ENCODE results near the gene MRTFA.
"Not testable (repeated sequence)": the region's sequence is repeated elsewhere in the genome, so short reads cannot be mapped to it uniquely, and the experiment has no call there.

MRTFA gene

DNA sequence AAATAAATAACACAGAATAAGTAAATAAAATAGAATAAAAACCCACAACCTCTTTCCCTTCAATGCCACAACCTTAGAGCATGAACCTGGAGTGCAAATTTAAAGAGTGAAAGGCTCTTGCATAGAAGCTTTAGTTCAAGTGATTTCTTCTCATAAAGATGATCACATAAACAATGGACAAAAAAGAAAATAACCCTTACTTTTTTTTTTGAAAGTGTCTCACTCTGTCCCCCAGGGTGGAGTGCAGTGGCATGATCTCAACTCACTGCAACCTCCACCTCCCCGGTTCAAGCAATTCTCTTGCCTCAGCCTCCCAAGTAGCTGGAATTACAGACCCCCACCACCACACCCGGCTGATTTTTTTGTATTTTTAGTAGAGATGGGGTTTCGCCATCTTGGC, 10.7 kb downstream of the MRTFA start:
- DNase-seq: not testable (repeated sequence)

DNA sequence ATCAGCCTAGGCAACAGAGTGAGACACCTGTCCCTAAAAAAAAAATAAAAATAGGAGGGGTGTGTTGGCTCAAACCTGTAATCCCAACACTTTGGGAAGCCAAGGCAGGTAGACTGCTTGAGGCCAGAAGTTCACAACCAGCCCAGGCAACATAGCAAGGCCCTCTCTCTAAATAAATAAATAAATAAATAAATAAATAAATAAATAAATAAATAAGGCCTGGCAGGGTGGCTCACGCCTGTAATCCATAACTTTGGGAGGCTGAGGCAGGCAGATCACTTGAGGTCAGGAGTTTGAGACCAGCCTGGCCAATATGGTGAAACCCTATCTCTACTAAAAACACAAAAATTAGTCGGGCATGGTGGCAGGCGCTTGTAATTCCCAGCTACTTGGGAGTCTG, 11.2 kb downstream of the MRTFA start:
- not testable (repeated sequence) for DNase-seq

DNA sequence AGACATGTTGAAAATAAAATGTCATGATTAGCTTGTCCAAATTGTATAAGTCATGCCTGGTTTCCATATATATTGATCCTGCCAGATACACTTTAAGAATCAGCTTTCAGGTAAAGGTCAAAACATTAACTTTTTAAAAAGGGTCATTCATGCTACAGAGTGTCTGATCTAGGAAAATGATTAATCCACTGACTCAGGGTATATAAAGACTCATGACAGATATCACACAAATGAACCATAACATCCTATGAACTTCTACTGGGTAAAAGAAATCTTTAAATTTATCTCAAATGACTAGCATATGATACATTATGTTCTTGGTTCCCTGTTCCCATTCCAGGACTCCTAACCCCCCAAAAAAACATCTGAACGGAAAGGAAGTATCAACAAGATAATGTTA, 11.7 kb downstream of the MRTFA start:
- no peak for DNase-seq

DNA sequence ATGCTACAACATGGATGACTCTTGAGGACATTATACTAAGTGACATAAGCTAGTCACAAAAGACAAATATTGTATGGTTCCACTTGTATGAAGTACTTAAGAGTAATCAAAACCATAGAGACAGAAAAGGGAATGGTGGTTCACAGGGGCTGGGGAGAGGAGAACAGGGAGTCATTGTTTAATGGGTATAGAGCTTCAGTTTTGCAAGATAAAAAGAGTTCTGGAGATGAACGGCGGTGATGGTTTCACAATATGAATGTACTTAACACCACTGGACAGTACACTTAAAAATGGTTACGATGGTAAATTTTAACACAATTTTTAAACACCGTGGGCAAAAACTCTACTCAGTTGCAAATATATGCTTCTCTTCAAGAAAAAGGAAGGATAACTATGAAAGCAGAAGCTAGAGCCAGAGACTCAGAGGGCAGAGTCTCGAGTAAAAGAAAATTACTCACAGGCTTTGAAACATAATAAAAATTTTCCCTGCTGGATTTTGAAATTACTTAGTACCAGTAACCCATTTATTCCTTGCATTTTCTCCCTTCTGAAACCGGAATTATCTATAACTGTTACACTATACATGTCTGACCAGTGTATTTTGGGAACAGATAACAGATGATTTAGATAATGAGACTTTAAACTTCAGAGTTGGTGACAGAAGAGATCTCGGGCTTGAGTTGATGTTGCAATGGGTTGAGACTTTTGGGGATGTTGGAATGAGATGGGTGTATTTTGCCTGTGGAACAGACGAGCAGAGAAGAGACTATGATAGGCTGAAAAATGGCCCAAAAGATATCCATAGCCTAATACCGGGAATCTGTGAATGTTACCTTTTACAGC, 15.0 kb downstream of the MRTFA start:
- DNase-seq: no peak

DNA sequence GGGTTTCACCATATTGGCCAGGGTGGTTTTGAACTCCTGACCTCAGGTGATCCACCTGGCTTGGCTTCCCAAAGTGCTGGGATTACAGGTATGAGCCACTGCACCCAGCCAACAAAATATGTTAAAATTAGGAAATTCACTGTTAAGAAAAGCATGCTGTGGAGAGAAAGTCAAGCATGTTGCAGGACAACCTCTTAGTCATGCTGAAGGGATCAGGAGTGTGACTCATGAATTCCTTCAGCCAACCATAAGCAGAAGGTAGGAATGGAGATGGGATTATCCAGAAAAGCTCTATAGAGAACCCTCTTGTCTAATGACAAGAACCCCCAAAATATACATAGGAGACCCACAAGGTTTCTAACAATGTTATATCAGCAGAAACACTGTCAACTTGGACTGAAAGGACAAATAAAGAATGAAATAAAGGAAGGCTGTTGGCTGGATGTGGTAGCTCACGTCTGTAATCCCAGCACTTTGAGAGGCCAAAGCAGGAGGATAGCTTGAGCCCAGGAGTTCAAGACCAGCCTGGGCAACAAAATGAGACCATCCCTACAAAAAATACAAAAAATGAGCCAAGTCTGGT, 16.0 kb downstream of the MRTFA start:
- DNase-seq: no peak

DNA sequence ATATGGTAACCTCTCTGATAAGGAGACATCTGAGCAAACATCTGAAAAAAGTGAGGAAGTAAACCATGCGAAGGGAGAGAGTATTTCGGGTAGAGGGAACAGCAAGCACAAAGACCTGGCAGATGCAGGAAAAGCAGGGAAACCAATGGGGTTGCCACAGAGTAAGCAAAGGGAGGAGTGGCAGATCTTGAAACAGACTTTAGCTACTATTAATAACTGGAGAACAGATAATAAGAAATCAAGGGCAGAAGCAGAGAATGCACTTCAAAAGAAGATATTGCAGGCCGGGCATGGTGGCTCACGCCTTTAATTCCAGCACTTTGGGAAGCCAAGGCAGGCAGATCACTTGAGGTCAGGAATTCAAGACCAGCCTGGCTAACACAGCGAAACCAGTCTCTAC, 18.1 kb downstream of the MRTFA start:
- no peak for DNase-seq

DNA sequence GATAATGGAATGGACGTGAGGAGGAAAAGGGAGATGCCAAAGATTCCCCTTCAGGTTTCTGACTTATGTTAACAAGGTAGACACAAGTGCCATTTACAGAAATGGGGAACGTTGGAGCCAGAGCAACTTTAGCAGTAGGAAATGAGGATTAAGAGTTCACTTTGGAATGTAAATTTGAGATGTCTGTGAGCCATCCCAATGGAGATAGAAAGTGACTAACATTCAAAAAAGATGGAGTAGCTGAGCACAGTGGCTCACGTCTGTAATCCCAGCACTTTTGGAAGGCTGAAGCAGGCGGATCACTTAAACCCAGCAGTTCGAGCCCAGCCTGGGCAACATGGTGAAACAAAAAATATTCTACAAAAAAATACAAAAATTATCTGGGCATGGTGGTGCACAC, 19.9 kb downstream of the MRTFA start:
- DNase-seq: no peak

DNA sequence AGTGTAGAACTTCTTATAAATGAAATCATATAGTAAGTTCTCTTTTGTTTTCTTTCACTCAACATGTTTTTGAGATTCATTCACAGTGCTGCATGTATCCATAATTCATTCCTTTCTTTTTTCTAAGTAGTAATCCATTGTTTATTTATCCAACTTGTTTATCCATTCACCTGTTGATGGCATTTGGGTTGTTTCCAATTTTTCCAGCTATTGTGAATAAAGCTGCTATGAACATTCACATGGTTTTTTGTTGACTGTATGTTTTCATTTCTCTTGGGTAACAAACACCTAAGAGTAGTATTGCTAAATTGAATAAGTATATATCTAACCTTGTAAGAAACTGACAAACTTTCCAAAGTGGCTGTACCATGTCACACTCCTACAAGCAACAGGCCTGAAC, 23.5 kb downstream of the MRTFA start:
- DNase-seq: no peak

DNA sequence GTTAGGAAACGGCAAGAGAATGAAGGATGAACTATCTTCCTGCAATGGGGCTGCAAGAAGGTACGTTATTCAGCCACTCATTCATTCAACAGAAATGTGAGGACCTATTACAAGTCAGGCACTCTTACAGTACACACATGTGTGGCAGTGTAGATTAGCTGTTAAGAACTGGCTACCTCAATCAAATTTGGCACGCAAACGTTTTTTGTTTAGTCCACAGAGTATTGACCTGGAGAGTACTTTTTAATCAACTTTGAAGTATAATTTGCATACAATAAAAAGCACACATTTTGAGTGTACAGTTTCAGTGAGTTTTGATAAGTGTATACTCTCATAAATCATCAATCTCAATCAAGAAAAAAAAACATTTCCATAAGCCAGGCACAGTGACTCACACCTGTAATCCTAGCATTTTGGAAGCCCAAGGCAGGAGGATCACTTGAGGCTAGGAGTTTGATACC, 24.2 kb downstream of the MRTFA start:
- DNase-seq: no peak

DNA sequence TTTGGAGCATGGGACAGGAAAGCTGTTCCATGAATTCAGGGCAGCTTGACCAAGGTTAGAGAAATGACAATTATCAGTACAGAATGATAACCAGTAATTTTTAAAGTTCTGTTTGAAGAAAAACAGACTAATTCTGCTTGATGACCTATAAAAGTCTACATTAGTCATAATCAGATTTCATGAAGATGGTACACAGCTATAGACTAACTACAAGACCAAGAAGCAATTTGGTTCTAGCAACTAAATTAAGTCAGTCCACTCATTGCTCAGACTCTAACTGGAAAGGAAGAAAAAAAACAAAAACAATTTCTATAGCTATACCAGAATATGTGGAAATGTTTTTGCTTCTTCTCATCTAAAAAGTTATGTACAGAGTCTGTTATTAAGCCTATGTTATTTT, 24.9 kb downstream of the MRTFA start:
- DNase-seq: no peak

DNA sequence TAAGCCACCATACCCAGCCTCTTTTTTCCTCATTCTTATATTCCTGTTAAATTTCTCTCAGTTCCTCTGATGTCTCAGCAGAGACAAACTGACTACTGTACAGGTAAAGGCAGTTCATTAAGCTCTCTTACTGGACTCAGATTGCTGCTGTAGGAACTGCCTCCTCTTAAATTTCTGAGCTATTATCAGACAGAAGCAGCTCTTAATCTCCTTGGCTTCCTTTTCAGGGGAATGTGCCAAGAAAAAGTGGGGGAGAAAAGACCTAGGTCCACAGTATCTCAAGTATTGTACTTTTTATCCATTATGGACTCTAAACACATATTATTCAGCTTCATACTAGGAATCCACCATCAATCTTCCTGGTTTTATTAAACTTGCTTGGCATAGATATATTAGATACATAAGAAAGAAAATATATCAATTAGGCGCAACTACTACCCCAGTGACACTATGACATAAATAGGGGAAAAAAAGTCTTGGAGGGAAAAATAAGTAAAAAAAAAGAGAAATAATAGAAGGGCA, 26.1 kb downstream of the MRTFA start:
- no peak for DNase-seq

DNA sequence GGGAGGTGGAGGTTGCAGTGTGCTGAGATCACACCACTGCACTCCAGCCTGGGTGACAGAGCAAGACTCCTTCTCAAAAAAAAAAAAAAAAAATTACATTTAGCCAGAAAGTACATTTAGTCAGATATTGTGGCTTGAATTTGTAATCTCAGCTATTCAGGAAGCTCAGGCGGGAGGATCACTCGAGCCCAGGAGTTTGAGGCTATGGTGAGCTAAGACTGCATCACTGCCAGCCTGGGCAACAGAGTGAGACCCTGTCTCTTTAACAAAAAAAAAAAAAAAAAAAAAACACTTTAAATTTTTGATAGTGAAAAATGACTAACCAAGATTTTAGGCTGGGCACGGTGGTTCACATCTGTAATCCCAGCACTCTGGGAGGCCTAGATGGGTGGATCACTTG, 27.3 kb downstream of the MRTFA start:
- DNase-seq: no peak

DNA sequence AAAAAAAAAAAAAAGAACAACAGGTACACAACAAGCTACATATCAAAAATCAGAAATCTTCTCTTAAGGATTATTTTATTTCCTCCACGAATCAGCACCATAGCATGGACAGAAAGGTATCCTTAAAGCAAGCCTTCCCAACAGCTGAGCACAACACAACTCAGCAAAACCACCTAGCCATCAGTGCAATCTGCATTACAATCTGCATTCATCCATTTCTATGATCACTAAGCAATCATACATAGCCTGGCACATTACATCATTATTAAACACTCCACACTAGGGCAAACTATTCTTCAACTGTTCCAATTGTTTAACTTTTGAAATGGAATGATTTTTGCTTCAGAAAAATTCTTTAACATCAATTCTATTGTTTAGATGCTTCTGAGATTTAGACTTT, 29.0 kb downstream of the MRTFA start:
- no peak for DNase-seq

DNA sequence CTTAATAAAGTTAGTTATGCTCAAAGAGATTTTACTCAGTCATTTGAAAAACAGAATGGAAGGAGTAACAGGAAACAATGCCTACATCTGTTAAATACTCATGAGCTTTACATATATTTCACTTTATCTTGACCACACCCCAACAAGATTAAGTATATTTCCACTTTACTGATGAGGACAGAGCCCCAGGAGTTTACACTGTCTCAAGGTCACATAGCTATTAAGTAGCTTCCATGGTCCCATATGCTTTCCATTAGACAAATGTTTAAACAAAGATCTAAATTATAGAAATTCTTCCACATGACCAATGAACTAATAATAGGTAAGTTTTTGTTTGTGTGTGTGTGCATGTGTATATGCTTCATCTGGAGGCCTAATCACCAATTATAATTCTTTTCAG, 30.2 kb downstream of the MRTFA start:
- no peak for DNase-seq

DNA sequence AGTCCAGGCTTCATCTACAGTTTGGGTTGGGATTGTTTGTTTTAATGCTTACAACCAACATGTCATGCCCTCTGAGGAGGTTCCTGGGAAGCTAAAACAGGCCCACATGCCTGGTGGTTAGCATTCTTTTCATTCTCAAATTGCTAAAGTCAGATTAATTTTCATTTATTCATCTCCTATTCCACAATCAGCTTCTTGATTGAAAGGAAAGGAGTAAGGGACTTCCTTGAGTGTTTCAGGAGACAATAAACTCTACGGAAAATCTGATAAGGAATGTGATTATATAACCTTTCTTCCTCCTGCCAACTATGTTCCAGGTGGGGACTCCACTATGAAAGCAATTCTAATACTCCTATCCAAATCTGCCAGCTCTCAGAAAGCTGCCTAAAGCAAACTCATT, 30.8 kb downstream of the MRTFA start:
- DNase-seq: no peak

DNA sequence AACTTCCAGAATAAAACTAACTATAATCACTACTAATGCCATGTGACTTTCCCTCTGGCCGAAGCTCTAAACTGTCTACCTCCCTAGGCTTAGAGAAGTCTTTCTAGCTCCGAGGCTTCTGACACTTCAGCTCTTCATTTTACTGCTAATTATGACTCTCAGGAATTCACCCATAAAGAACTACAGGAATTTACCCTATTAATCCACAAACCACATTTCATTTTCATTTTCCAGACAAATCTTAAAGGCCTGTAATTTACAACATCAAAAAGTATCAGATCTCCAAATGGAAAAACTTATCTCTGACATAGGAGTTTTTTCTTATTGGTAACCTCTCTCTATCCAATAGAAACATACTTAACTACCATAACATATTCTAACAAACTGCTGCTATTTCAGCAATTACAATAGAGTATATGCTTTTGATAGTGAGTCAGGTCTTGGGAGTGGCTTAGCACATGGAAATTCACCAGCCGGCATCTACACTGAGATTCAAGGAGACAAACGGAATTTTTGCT, 33.4 kb downstream of the MRTFA start:
- no peak for DNase-seq

DNA sequence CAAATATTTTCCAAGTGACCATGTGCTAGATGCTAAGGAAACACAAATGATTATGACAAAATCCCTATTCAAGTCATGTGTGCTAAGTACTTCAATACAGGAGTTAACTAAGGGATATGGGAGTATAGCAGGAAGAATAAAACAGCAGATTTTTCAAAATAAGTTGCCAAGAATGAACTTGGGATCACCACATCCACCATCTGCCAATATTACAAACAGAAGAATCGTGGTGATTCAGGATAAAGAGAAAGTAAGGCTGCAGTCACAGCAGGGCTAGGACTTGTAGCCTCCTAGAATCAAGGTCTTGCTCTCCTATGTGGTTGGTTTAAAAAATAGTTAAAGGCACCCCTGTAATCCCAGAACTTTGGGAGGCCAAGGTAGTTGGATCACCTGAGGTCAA, 34.3 kb downstream of the MRTFA start:
- no peak for DNase-seq

DNA sequence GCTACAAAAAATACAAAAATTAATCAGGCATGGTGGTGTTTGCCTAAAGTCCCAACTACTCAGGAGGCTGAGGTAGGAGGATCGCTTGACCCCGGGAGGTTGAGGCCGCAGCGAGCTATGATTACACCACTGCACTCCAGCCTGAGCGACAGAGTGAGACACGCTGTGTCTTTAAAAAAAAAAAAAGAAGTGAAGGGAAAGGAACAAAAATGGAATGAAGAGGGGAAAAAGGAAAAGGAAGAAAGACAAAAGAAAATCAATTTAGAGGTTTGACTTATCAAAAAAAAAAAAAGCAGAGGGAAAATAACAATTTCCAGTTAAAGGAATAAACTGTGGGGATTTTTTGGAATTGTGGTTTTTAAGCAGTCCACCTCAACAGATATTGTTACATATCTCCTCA, 36.8 kb downstream of the MRTFA start:
- DNase-seq: no peak

DNA sequence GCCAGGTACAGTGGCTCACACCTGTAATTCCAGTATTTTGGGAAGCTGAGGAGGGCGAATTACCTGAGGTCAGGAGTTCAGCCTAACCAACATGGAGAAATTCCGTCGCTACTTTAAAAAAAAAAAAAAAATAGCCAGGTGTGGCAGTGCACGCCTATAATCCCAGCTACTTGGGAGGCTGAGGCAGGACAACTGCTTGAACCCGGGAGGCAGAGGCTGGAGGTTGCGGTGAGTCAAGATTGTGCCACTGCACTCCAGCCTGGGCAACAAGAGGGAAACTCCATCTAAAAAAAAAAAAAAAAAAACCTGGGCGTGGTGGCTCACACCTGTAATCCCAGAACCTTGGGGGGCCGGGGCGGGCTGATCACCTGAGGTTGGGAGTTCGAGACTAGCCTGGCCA, 37.8 kb downstream of the MRTFA start:
- not testable (repeated sequence) for DNase-seq

DNA sequence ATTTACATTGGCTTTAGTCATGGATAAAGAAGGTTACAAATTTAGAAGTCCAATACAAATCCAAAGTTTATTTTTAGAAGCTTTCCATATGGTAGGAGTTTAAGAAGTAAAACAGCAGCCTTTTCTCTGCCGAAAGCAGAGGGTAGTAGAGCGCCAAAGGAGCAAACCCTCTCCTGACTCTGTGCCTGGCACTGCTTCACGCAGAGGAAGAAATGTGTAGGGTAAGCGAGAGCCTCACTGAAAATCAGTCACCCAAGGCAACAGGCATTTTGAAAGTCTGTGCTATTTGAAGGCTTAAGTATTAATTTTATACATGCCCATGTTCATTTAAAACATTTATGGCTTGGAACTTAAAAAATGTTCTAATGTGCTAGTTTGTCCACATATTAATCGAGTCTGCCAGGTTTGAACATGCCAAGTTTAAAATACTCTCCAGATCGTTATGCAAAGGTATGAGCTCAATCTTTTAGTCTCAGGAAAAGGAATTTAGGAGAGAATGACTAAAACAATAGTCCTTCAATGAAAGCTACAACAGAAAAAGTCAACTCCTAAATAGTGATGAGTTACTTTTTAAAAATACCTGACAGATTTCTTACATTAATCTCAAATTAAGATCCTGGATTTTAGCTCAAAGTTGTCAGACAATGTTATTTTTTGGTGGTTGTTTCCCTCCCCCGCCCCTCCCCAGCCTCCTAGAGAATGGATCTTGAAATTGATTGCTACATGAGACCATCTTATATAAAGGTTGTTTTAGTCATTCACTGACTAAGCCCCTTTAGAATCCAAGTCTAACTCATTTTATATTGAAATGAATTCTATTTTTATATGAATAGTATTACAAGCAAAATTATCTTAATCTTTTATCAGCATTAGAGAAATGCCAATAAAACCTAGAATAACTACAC, 38.7 kb downstream of the MRTFA start:
- DNase-seq: no peak

DNA sequence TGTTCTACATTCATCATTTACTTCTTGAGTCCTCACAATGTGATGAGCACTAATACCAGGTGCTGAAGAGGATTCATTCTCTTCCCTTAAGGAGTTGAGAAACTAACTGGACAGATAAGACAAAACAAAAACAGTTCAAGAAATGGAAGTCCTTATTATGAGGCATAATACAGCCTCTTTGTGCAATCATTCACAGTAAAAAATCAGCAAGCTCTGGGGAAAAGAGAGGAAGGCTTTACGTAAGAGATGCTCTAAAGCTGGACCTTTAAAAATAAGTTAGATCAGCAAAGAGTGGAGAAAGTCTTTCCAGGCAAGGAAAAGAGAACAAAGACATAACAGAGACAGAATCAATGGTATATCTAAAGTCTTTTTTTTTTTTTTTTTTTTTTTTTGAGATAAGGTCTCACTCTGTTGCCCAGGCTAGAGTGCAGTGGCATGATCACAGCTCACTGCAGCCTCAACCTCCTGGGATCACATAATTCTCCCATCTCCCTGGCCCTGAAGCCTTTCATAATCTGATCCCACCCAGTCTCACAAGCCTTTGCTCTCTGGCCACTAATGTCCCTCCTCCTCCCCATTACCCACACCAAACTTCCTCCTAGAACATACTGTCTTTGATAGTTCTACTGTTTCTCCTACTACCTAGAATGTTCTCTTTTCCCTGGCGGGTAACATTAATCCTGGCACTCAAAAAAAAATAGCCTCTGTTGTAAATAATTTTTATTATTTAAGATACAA, 40.9 kb downstream of the MRTFA start:
- DNase-seq: no peak

DNA sequence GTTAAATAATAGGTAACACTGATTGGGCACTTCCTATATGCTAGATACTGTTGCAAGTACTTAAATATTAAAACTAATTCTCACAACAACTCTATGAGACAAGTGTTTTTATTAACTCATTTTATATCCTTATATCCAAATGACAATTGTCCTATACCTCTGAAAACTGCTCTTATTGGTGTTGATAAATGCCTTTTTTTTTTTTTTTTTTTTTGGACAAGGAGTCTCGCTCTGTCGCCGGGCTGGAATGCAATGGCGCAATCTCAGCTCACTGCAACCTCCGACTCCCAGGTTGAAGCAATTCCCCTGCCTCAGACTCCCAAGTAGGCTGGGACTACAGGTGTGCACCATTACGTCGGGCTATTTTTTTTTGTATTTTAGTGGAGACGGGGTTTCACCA, 41.6 kb downstream of the MRTFA start:
- DNase-seq: no peak

DNA sequence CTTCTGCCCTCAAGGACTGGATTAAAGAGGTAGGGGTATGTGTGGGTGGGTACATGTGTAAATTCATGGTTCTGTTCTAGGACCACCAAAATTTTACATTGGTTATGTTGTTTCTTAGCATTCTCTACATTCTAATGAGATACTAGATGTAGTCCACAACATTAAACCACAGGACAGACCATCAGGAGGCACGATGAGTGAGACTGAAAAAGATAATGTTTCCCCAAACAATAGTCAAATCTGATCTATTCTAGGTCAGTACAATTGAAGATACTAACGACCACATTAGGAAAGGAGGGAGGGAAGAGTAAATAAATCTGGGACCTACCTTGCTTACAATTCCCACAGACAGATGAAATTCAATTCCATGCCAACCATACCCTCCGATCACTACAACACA, 42.2 kb downstream of the MRTFA start:
- DNase-seq: no peak

All from activated CD8-positive, alpha-beta memory T cell treated with anti-CD3 and anti-CD28 coated beads, Interleukin-2, amount 50 U/mL, for 4 hours (primary cell).